Esophagus muscularis mucosa (tissue), 4 donors: ENCODE measurements around the gene GPC6. TPM values are rescaled to one million over a fixed set of nuclear protein-coding genes. Genes with fewer than 3 reads are reported as not detected.
A peak's percentile ranks its signal among the peaks of the same experiment; 100 is the strongest.

ENCODE experiments used
- DNase-seq: peaks from one replicate; pipeline ENCODE4 v3.0.0-alpha.2; 2017; ENCODE audit errors: extremely low spot score
- H3K27ac ChIP-seq, 4 donors: fragments of 200-600 bp; sonication (generic); replicated peaks in 1 of 4; 1 replicate in 3 of 4; 2 replicates in 1 of 4; pipeline ENCODE4 v1.5.1; 2016 to 2019; ENCODE audit warnings: mild to moderate bottlenecking in 1 of 4
- H3K27me3 ChIP-seq, 4 donors: fragments of 200-600 bp; sonication (generic); one replicate each; pipeline versions ENCODE4 v1.5.1 to v1.6.0; 2016 to 2019
- H3K36me3 ChIP-seq, 4 donors: fragments of 200-600 bp; sonication (generic); one replicate each; pipeline ENCODE4 v1.5.1; 2016 to 2019
- H3K4me1 ChIP-seq, 4 donors: fragments of 200-600 bp; sonication (generic); one replicate each; pipeline ENCODE4 v1.5.1; 2016 to 2019
- H3K4me3 ChIP-seq, 4 donors: fragments of 200-600 bp; sonication (generic); 1 replicate in 2 of 4; 2 replicates in 2 of 4; pipeline ENCODE4 v1.5.1; 2016 to 2019; ENCODE audit warnings: mild to moderate bottlenecking in 4 of 4, moderate library complexity in 1 of 4
- H3K9me3 ChIP-seq, 4 donors: fragments of 200-600 bp; sonication (generic); 1 replicate in 3 of 4; 2 replicates in 1 of 4; pipeline ENCODE4 v1.5.1; 2016 to 2019
- CTCF ChIP-seq, 3 experiments: fragments of 200-600 bp in 2 of 3; fragments of 450-650 bp in 1 of 3; sonication (generic) in 2 of 3; IDR thresholded peaks; one replicate each; pipeline ENCODE4 v1.5.1; 2017 to 2019; ENCODE audit warnings: antibody characterized with exemption in 3 of 3, mild to moderate bottlenecking in 2 of 3, moderate library complexity in 1 of 3
- EP300 ChIP-seq: sonication (generic); formaldehyde crosslinking; IDR thresholded peaks from one replicate; pipeline ENCODE4 v1.6.1; 2017; ENCODE audit warnings: antibody characterized with exemption
- POLR2A ChIP-seq: fragments of 450-650 bp; IDR thresholded peaks from one replicate; pipeline ENCODE4 v1.6.1; 2017; ENCODE audit warnings: antibody characterized with exemption, moderate library complexity, mild to moderate bottlenecking, low read depth
- POLR2AphosphoS5 ChIP-seq, 2 donors: sonication (generic); formaldehyde crosslinking; IDR thresholded peaks; one replicate each; pipeline ENCODE4 v1.6.1; 2017; ENCODE audit warnings: antibody characterized with exemption in 2 of 2
- WGBS: methylation state at CpG from one replicate; pipeline ENCODE4 v1.1.5; 2018; 5-methylcytosine and 5-hydroxymethylcytosine counted together
- intact Hi-C: fragments of 100-400 bp; cut with DNase I; formaldehyde crosslinking; loops from one replicate; pipeline ENCODE4 v1.15.1; 2023
- total RNA-seq, 4 donors: library from RNA; depleted of rRNA; stranded (reverse); fragments of >200 nt; gene quantifications; one replicate each; pipeline versions ENCODE4 v1.1.0 to v1.2.1, GENCODE V29; 2016

The GPC6 gene
- total RNA-seq, 4 donors from 2014 or later = 6.5 to 17.2 (median 13.5) TPM

GRCh38 chr13:93716623-93717022 is 490.0 kb downstream of the GPC6 start:
- no peak overlapping the region for H3K27ac ChIP-seq
- H3K9me3 ChIP-seq = peaks cover 0 to 18% (median 13%) of the 10 kb centered on the region in 4 donors
- no peaks in the 10 kb centered on the region for H3K4me1 ChIP-seq
- no peak for TF ChIP-seq CTCF (IDR thresholded peaks at IDR 0.05)
- TF ChIP-seq POLR2A = no peak
- no peak for TF ChIP-seq EP300
- no peak for TF ChIP-seq POLR2AphosphoS5 (IDR thresholded peaks at IDR 0.05)
- no peaks in the 10 kb centered on the region for H3K27me3 ChIP-seq
- no peak for DNase-seq
- no peaks in the 10 kb centered on the region for H3K36me3 ChIP-seq
- no peak overlapping the region for H3K4me3 ChIP-seq
- intact Hi-C loops = no loop called here

- intact Hi-C loops = no loop called here
- no peak overlapping the region for H3K4me3 ChIP-seq
- no peak overlapping the region for H3K27ac ChIP-seq
- no peaks in the 10 kb centered on the region for H3K4me1 ChIP-seq
- no peaks in the 10 kb centered on the region for H3K27me3 ChIP-seq
- WGBS = 74% methylated on average over 3 of the region's 3 CpGs
- no peak for DNase-seq
- H3K9me3 ChIP-seq = no peaks in the 10 kb centered on the region
- TF ChIP-seq CTCF (IDR thresholded peaks at IDR 0.05) (no peak), EP300 (no peak), POLR2A (no peak), POLR2AphosphoS5 (IDR thresholded peaks at IDR 0.05) (no peak)
- H3K36me3 ChIP-seq = no peaks in the 10 kb centered on the region
Observed at GRCh38 chr13:93721483-93721882, 494.9 kb downstream of the GPC6 start.

- intact Hi-C loops = no loop called here
- DNase-seq = no peak
- H3K27ac ChIP-seq = no peak overlapping the region
- H3K4me3 ChIP-seq = no peak overlapping the region
- 78% methylated on average over 3 of the region's 3 CpGs for WGBS
- H3K36me3 ChIP-seq = no peaks in the 10 kb centered on the region
- H3K9me3 ChIP-seq = no peaks in the 10 kb centered on the region
- H3K27me3 ChIP-seq = no peaks in the 10 kb centered on the region
- no peaks in the 10 kb centered on the region for H3K4me1 ChIP-seq
- no peak for TF ChIP-seq POLR2AphosphoS5 (IDR thresholded peaks at IDR 0.05)
- TF ChIP-seq CTCF (IDR thresholded peaks at IDR 0.05) = no peak
- TF ChIP-seq POLR2A = no peak
- TF ChIP-seq EP300 = no peak
Observed at GRCh38 chr13:93723316-93723715, 496.7 kb downstream of the GPC6 start.

GRCh38 chr13:93724187-93724586 is 497.6 kb downstream of the GPC6 start:
- TF ChIP-seq EP300 (no peak), POLR2A (no peak), POLR2AphosphoS5 (IDR thresholded peaks at IDR 0.05) (no peak), CTCF (IDR thresholded peaks at IDR 0.05) (no peak)
- Histone ChIP-seq H3K9me3 (no peaks in the 10 kb centered on the region), H3K4me1 (no peaks in the 10 kb centered on the region), H3K36me3 (no peaks in the 10 kb centered on the region), H3K27ac (no peak overlapping the region), H3K4me3 (no peak overlapping the region), H3K27me3 (no peaks in the 10 kb centered on the region)
- DNase-seq = no peak
- intact Hi-C loops = no loop called here
- WGBS = 95% methylated on average over 1 of the region's 1 CpG

- 37% methylated on average over 6 of the region's 6 CpGs for WGBS
- Histone ChIP-seq H3K4me1 (peaks cover 0 to 5% (median 0%) of the 10 kb centered on the region in 4 donors), H3K36me3 (no peaks in the 10 kb centered on the region), H3K27me3 (no peaks in the 10 kb centered on the region), H3K27ac (no peak overlapping the region), H3K4me3 (peak overlapping the region in 1 of 4 donors; percentile 25), H3K9me3 (no peaks in the 10 kb centered on the region)
- TF ChIP-seq EP300 = no peak
- no peak for TF ChIP-seq POLR2AphosphoS5 (IDR thresholded peaks at IDR 0.05)
- no peak for TF ChIP-seq POLR2A
- TF ChIP-seq CTCF (IDR thresholded peaks at IDR 0.05) = no peak
- intact Hi-C loops = no loop called here
- no peak for DNase-seq
Observed at GRCh38 chr13:93726173-93726957, 499.8 kb downstream of the GPC6 start.
